B cell (primary cell): Measurements from ENCODE around the gene MAMDC4.

ENCODE experiments used
- EZH2 ChIP-seq: IDR thresholded peaks from 2 replicates; pipeline ENCODE4 v1.6.1; 2012; ENCODE audit warnings: borderline replicate concordance, low read depth, mild to moderate bottlenecking, moderate library complexity, low read length; ENCODE audit not compliant: insufficient read depth, poor library complexity, severe bottlenecking
- TF ChIP-seq, protein P1 (sequence below): fragments of 200-600 bp; IDR thresholded peaks from one replicate; pipeline ENCODE4 v1.8.0; 2022; ENCODE audit warnings: antibody characterized with exemption, mild to moderate bottlenecking

DNA sequence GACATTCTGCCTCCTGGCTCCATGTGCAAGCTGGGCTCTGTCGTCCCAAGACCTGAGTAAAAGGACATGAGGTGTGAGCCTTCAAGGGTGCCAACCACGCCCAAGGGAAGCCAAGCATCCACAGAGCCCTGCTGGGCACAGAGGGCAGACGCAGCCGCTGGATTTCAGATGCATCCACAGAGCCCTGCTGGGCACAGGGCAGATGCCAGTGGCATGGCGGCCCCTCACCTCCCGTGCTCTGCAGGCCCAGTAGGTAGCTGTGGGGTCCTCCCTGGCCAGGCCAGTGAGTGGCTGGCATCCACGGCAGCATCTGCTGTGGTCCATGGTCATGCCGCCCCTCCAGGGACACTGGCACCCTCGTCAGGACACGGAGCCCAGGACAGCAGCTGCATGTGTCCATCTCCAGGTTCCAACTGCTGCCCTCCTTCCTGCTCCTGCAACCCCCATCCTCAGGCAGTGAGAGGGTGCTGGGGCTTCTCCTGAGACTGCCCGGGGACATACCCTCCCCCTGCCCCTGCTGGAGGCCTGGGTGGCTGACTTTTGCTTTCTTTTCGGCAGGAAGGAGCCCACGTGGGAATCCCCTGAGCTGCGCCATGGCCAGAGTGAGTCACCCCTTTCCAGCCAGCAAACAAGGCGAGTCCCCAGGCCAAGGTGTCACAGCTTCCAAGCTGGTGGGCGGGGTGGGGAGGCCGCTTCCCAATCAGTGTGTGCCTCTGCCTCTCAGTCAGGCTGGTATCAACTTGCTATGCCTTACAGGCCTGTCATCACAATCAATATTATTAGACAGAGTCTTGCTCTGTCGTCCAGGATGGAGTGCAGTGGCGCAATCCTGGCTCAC, 30.2 kb downstream of the MAMDC4 start:
- TF ChIP-seq, protein P1, sequence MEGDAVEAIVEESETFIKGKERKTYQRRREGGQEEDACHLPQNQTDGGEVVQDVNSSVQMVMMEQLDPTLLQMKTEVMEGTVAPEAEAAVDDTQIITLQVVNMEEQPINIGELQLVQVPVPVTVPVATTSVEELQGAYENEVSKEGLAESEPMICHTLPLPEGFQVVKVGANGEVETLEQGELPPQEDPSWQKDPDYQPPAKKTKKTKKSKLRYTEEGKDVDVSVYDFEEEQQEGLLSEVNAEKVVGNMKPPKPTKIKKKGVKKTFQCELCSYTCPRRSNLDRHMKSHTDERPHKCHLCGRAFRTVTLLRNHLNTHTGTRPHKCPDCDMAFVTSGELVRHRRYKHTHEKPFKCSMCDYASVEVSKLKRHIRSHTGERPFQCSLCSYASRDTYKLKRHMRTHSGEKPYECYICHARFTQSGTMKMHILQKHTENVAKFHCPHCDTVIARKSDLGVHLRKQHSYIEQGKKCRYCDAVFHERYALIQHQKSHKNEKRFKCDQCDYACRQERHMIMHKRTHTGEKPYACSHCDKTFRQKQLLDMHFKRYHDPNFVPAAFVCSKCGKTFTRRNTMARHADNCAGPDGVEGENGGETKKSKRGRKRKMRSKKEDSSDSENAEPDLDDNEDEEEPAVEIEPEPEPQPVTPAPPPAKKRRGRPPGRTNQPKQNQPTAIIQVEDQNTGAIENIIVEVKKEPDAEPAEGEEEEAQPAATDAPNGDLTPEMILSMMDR, result no peak
- no peak for TF ChIP-seq EZH2
